ENCODE measurements around the gene ATG4B.

DNA sequence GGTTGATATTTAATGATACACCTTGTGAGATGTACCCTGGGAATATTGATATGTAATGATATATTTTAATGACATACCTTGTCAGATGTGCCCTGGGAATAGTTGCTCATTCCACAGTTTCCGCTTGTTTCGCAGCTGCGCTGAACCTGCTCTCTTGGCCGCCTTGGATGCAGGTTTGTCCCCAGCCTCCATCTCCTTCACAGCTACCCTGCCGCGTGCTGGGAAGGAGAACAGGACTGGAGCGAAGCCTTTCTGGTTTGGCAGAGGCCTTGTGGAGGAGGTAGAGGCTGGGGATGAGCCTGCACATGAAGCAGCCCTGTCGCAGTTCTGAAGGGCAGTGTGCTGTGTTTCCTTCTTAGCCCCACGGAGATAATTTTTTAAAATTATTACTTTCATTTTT is 14.6 kb downstream of the ATG4B start:
- TF ChIP-seq TARDBP (IDR thresholded peaks at IDR 0.05) (no peak), SMC3 (conservative IDR thresholded peaks at IDR 0.05; ENCODE audit: insufficient read depth, low read depth, low read length) (no peak)
- TF ChIP-seq, protein P1, sequence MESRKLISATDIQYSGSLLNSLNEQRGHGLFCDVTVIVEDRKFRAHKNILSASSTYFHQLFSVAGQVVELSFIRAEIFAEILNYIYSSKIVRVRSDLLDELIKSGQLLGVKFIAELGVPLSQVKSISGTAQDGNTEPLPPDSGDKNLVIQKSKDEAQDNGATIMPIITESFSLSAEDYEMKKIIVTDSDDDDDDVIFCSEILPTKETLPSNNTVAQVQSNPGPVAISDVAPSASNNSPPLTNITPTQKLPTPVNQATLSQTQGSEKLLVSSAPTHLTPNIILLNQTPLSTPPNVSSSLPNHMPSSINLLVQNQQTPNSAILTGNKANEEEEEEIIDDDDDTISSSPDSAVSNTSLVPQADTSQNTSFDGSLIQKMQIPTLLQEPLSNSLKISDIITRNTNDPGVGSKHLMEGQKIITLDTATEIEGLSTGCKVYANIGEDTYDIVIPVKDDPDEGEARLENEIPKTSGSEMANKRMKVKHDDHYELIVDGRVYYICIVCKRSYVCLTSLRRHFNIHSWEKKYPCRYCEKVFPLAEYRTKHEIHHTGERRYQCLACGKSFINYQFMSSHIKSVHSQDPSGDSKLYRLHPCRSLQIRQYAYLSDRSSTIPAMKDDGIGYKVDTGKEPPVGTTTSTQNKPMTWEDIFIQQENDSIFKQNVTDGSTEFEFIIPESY (CRISPR knock-in tag; IDR thresholded peaks at IDR 0.05), result no peak
